ENCODE measurements around the gene OR2L8. TPM values are rescaled to one million over a fixed set of nuclear protein-coding genes. Genes with fewer than 3 reads are reported as not detected.

Gene OR2L8
- total RNA-seq, 1 donor from 2014 or later = 0.61 TPM

GRCh38 chr1:247942624-247943023 lies 6.0 kb upstream of the OR2L8 start:
- H3K4me1 Mint-ChIP-seq (ENCODE audit: low read depth, unreplicated experiment) = no peaks in the 10 kb centered on the region
- no peak overlapping the region for H3K27ac Mint-ChIP-seq (ENCODE audit: unreplicated experiment)
- no peaks in the 10 kb centered on the region for H3K27me3 Mint-ChIP-seq (ENCODE audit: unreplicated experiment)
- H3K4me3 Mint-ChIP-seq (ENCODE audit: unreplicated experiment) = no peak overlapping the region
- peaks cover 3% of the 10 kb centered on the region for H3K9me3 Mint-ChIP-seq (ENCODE audit: unreplicated experiment)
- no peak for DNase-seq
- no peaks in the 10 kb centered on the region for H3K36me3 Mint-ChIP-seq (ENCODE audit: unreplicated experiment)
- TF ChIP-seq CTCF (IDR thresholded peaks at IDR 0.05; ENCODE audit: partially characterized antibody, unreplicated experiment) = no peak

DNA sequence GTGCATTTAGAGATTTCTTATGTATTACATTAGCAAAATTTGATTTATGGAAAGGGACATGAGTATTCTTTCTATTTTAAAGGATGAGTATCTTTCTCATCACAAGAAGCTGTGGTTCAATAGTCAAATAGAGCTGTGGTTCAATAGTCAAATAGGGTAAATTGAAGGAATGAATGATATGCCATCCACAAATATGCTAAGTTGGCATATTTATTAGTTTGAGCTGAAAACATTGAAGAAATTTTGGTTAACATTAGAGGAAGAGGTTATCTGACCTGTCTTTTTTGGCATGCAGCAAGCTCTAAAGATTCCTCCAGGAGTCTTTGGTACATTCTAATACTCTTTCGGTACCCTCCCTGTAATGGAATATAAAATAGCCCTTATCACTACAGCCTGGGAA lies 4.8 kb downstream of the OR2L8 start:
- no peaks in the 10 kb centered on the region for H3K36me3 Mint-ChIP-seq (ENCODE audit: unreplicated experiment)
- H3K4me1 Mint-ChIP-seq (ENCODE audit: low read depth, unreplicated experiment) = no peaks in the 10 kb centered on the region

DNA sequence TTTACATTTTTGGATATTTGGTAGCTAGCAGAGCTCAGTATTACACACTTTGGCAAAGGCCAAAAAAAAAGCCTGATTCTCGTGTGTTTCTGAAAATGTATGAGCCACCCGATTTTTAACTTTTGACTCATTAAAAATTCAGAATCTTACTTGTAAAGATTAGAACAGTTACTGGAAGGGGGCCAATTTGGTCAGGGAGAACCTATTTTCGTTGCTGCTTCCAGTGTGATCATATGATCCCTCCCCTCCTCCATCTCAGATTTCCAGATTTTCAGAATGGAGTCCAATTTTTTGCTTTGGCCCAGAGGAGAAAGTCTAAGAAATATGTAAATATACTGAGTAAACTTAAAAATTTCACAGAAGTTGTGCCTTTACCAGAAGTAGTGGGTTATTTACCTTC lies 13.1 kb downstream of the OR2L8 start:
- Mint-ChIP-seq H3K27me3 (ENCODE audit: unreplicated experiment) (peaks cover 1% of the 10 kb centered on the region), H3K4me1 (ENCODE audit: low read depth, unreplicated experiment) (no peaks in the 10 kb centered on the region), H3K4me3 (ENCODE audit: unreplicated experiment) (no peak overlapping the region), H3K36me3 (ENCODE audit: unreplicated experiment) (no peaks in the 10 kb centered on the region), H3K9me3 (ENCODE audit: unreplicated experiment) (peaks cover 4% of the 10 kb centered on the region), H3K27ac (ENCODE audit: unreplicated experiment) (no peak overlapping the region)
- DNase-seq = no peak
- TF ChIP-seq CTCF (IDR thresholded peaks at IDR 0.05; ENCODE audit: partially characterized antibody, unreplicated experiment) = no peak

More for the DNA sequence above, 4.8 kb downstream of the OR2L8 start:
- TF ChIP-seq CTCF (IDR thresholded peaks at IDR 0.05; ENCODE audit: partially characterized antibody, unreplicated experiment) = no peak
- no peak for DNase-seq
- H3K9me3 Mint-ChIP-seq (ENCODE audit: unreplicated experiment) = peaks cover 9% of the 10 kb centered on the region
- H3K27ac Mint-ChIP-seq (ENCODE audit: unreplicated experiment) = no peak overlapping the region
- H3K27me3 Mint-ChIP-seq (ENCODE audit: unreplicated experiment) = no peaks in the 10 kb centered on the region
- no peak overlapping the region for H3K4me3 Mint-ChIP-seq (ENCODE audit: unreplicated experiment)

DNA sequence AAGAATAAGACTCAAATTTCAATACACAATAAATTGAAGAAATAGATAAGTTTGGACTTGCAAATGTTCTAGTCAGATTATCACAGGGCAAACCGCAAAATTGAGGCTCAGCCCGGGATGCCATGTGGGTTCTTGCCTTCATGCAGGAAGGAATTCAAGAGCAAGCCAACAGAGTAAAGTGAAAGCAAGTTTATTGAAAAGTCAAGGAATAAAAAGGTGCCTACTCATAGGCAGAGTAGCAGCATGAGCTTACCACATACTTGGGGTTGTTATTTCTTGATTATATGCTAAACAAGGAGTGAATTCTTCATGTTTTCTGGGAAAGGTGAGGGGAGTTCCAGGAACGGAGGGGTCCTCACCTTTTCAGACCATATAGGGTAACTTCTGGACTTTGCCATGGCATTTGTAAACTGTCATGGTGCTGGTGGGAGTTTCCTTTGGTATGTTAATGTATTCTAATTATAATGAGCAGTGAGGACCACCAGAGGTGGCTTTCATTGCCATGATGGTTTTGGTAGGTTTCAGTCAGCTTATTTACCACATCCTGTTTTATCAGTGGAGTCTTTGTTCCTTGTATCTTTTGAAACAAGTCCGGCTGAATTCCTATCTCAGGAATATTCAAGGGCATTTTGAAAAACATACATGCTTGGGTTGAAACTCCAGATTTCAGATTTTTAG lies 14.4 kb downstream of the OR2L8 start:
- Mint-ChIP-seq H3K4me1 (ENCODE audit: low read depth, unreplicated experiment) (no peaks in the 10 kb centered on the region), H3K27ac (ENCODE audit: unreplicated experiment) (no peak overlapping the region), H3K9me3 (ENCODE audit: unreplicated experiment) (peaks cover 4% of the 10 kb centered on the region), H3K4me3 (ENCODE audit: unreplicated experiment) (no peak overlapping the region), H3K27me3 (ENCODE audit: unreplicated experiment) (peaks cover 1% of the 10 kb centered on the region), H3K36me3 (ENCODE audit: unreplicated experiment) (no peaks in the 10 kb centered on the region)
- TF ChIP-seq CTCF (IDR thresholded peaks at IDR 0.05; ENCODE audit: partially characterized antibody, unreplicated experiment) = no peak
- DNase-seq = no peak

DNA sequence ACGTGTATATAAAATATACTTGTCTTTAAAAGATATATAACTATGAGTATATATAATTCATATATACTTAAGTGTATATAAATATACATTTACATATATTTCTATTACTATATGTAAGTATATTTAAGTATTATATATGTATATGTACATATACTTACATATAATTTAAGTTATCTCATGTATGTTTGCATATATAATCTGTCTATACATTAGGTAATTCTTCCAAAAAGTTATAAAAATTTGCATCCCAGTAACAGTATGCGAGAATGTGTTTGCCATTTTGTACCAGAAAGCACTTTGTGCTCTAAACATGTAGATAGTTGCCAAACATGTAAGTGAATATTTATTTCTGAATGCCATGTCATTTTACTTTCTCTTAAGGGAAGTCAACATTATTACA lies 16.3 kb downstream of the OR2L8 start, which contains the start of gene OR2AK2:
Gene OR2AK2, plus strand, starts transcription at position 301 of the 400 bp plus-strand sequence. CDS start 144 bp downstream, outside the sequence.
- H3K4me1 Mint-ChIP-seq (ENCODE audit: low read depth, unreplicated experiment) = no peaks in the 10 kb centered on the region
- no peak within 1 kb of the TSS for H3K27ac Mint-ChIP-seq (ENCODE audit: unreplicated experiment)
- H3K36me3 Mint-ChIP-seq (ENCODE audit: unreplicated experiment) = no peaks in the 10 kb centered on the region
- H3K27me3 Mint-ChIP-seq (ENCODE audit: unreplicated experiment) = peaks cover 1% of the 10 kb centered on the region
- TF ChIP-seq CTCF (IDR thresholded peaks at IDR 0.05; ENCODE audit: partially characterized antibody, unreplicated experiment) = no peak
- DNase-seq = no peak
- no peak within 1 kb of the TSS for H3K4me3 Mint-ChIP-seq (ENCODE audit: unreplicated experiment)
- peaks cover 5% of the 10 kb centered on the region for H3K9me3 Mint-ChIP-seq (ENCODE audit: unreplicated experiment)

All from glutamatergic neuron (in vitro differentiated cells).